Astrocyte of the cerebellum (primary cell): ENCODE data around the gene DCST1.

ENCODE experiments used
- DNase-seq: peaks from one replicate; pipeline ENCODE4 v3.0.0-alpha.2; 2011; ENCODE audit warnings: low read depth
- H3K4me3 ChIP-seq: 2 replicates; pipeline ENCODE4 v1.5.1; 2011; ENCODE audit warnings: mild to moderate bottlenecking, low read depth, low read length, moderate library complexity
- in situ Hi-C: cut with HindIII; loops from 2 replicates; pipeline ENCODE4 v1.10.0; 2017; ENCODE audit warnings: low sequenced_read_pairs
- TF ChIP-seq, protein P1 (sequence below): IDR thresholded peaks from 2 replicates; pipeline ENCODE4 v1.5.1; 2012; ENCODE audit warnings: low read length, low read depth, moderate library complexity, mild to moderate bottlenecking; ENCODE audit errors: missing control alignments

The DCST1 gene

DNA sequence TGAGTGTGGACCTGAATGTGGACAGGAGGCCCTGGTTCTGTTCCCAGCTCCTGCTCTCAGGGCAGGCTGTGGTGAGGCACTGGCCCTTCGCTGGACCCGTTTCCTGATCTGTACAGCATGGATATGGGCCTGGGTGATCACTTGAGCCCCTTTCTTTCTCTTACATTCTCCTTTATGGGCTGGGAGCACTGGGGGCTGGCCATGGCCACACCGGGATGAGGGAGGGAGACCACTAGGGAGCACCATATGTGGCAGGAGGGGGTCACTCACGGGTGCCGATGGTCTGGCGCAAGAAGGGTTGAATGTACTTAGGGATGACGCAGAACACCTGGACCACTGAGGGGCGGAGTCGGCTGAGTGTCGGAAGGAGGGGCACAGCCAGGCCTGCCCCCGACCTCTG lies 2.7 kb upstream of the DCST1 start:
- in situ Hi-C loops: no loop called here
- no peak overlapping the region for H3K4me3 ChIP-seq
- TF ChIP-seq, protein P1, sequence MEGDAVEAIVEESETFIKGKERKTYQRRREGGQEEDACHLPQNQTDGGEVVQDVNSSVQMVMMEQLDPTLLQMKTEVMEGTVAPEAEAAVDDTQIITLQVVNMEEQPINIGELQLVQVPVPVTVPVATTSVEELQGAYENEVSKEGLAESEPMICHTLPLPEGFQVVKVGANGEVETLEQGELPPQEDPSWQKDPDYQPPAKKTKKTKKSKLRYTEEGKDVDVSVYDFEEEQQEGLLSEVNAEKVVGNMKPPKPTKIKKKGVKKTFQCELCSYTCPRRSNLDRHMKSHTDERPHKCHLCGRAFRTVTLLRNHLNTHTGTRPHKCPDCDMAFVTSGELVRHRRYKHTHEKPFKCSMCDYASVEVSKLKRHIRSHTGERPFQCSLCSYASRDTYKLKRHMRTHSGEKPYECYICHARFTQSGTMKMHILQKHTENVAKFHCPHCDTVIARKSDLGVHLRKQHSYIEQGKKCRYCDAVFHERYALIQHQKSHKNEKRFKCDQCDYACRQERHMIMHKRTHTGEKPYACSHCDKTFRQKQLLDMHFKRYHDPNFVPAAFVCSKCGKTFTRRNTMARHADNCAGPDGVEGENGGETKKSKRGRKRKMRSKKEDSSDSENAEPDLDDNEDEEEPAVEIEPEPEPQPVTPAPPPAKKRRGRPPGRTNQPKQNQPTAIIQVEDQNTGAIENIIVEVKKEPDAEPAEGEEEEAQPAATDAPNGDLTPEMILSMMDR: no peak
- DNase-seq: no peak

DNA sequence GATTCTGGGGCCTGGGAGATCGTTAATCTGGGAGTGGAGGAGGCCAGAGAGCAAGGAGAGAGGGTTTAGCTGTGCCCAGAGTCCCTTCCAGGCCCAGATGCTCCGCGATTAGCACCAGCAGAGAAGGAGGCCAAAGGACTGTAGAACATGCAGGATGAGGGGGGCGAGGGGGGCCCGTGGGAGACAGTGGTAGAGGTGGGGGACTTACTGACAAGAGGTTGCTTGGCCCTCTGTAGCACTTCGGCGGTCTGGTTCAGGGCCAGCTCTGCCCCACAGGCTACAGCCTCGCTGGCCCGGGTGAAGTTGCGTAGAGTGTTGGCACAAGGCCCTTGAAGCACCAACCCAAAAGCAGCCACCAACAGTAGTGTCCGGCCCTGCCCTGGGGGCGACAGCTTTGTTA lies 738 bp upstream of the DCST1 start:
- H3K4me3 ChIP-seq: no peak overlapping the region
- TF ChIP-seq, protein P1: no peak
- in situ Hi-C loops: no loop called here

DNA sequence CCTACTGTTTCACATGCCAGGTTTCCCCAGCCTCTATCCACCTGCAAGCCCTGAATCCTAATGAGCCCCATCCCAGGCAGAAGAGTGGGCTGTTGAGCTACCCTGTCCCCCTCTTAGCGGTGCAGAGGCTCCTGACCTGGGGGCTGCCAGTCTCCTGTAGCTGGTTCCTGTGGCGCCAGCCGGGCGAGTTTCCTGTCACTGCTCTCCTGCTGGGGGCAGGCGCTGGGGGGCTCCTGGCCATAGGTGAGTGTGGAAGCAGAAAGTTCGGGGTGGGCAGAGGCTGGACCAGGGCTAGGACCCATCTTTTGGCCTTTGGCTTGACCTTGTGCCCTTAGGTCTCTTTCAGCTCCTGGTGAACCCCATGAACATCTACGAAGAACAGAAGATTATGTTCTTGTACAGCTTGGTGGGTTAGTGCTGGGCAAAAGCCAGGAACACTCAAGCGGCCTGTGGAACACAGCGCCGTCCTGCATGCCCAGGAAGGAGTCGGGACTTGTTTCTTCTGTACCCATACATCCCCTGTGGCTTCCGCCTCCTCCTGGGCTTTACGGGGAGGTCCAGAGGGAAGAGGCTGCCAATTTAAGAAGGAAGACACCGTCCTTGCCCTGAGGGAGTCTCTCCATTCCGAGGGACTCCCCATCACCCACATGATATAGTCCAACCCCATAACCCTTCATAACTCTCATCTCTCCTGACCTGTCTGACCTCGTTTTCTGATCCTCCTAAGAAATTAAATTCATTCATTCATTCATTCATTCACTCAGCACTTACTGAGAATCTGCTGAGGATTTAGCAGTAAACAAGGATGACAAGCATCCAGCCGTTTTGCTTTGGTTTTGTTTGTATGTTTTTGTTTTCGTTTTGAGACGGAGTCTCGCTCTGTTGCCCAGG lies 939 bp downstream of the DCST1 start:
- in situ Hi-C loops: no loop called here
- DNase-seq: no peak
- H3K4me3 ChIP-seq: no peak overlapping the region
- TF ChIP-seq, protein P1: no peak

More for the DNA sequence above, 738 bp upstream of the DCST1 start:
- DNase-seq: no peak

DNA sequence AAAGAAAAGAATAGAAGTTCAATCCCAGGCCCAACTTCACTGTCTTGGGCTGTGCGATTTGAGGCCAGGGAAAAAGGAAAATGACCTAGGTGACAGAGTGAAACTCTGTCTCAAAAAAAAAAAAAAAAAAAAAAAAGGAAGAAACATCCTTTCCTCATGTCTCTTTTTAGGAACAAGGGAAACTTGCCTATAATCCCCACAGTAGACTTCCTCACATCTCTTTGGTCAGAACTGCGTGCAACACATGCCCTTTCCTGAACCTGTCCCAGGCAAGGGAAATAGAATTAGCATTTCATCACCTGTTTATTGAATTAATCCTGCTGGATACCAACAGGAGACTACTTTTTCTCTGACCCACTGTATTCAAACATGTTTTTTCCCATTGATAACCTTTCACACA lies 2.3 kb downstream of the DCST1 start:
- TF ChIP-seq, protein P1: no peak
- no peak for DNase-seq
- no peak overlapping the region for H3K4me3 ChIP-seq
- in situ Hi-C loops: no loop called here

DNA sequence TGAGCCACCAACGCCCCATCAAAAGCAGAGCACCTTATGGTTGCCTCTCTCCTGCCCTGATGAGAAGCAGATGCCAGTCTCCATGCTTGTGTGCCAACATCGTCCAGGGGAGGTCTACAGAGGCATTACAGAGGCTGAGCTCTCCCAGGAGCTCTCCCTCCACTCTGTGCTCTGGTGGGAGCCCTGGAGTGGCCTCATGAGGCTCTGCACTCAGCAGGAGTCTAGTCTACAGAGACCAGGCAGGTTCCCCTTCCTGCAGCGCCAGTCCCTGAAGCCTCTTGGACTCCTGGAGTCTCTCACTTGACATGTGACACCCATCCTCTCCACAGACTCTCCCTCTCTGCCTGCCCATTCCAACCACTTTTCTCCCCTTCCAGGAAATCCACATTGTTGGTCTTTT lies 3.4 kb downstream of the DCST1 start:
- H3K4me3 ChIP-seq: no peak overlapping the region
- in situ Hi-C loops: no loop called here
- TF ChIP-seq, protein P1: no peak

DNA sequence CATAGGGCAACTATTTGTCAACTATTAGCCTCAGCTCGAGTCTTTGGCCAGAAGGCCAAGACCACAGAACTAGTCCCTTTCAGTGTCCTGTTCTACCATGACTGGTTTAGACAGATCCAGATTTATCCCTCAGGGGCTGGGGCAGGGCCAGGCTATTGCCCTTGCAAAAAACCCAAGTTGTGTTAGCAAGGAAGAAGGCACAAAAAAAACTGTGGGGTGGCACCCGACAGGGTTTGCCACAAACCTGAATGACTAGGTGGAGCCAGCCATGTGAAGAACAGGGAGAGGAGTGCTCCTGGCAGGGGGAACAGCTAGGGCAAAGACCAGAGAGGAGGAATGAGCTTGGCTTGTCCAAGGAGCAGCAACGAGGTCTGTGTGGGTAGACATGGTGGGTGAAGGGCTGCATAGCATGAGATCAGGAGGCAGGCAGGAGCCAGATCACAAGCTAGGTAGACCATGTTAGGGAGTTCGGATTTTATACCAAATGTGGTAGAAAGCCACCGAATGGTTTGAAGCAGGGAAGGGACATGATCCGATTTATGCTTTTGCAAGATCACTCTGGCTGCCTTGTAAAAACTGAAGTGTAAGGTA lies 4.3 kb downstream of the DCST1 start:
- no peak for DNase-seq
- H3K4me3 ChIP-seq: no peak overlapping the region
- TF ChIP-seq, protein P1: no peak
- in situ Hi-C loops: no loop called here

More for the DNA sequence above, 3.4 kb downstream of the DCST1 start:
- no peak for DNase-seq
